Naive thymus-derived CD8-positive, alpha-beta T cell (primary cell): ENCODE data around the gene PCDHB6. TPM values are rescaled to one million over a fixed set of nuclear protein-coding genes. Genes with fewer than 3 reads are reported as not detected.
"Not testable (repeated sequence)": the region's sequence is repeated elsewhere in the genome, so short reads cannot be mapped to it uniquely, and the experiment has no call there.

ENCODE experiments used
- ATAC-seq, 2 donors: fragments of 150-1000 bp; cut with Tn5 transposase in 1 of 2; sonication (Bioruptor Pico), chemical (Tn5 transposase) in 1 of 2; 1 replicate in 1 of 2; 2 replicates in 1 of 2; pipeline ENCODE4 v1.10.0; 2021; ENCODE audit warnings: mild to moderate bottlenecking in 2 of 2, moderate library complexity in 2 of 2
- POLR2A ChIA-PET: fragments of 350-600 bp; sonication (Branson Sonifier 250); formaldehyde crosslinking; loops from one replicate; lab custom pipeline; 2021; ENCODE audit warnings: antibody characterized with exemption; lab: Charles Lee
- DNase-seq, 10 donors: peaks; one replicate each; pipeline versions ENCODE4 v3.0.0 to v3.0.0-alpha.2; 2020 to 2022
- H3K27ac Mint-ChIP-seq, 10 donors: one replicate each; pipeline ENCODE4 v1.8.0; 2020 to 2022; ENCODE audit warnings: mild to moderate bottlenecking in 10 of 10, mixed read lengths in 10 of 10, moderate library complexity in 4 of 10, inconsistent platforms in 1 of 10
- H3K27me3 Mint-ChIP-seq, 5 donors: one replicate each; pipeline ENCODE4 v1.8.0; 2021 to 2022; ENCODE audit warnings: mixed read lengths in 5 of 5
- H3K36me3 Mint-ChIP-seq, 3 donors: one replicate each; pipeline ENCODE4 v1.8.0; 2020 to 2022; ENCODE audit warnings: mixed read lengths in 3 of 3, mild to moderate bottlenecking in 2 of 3, inconsistent platforms in 1 of 3
- H3K4me1 Mint-ChIP-seq, 4 donors: one replicate each; pipeline ENCODE4 v1.8.0; 2021 to 2022; ENCODE audit warnings: mixed read lengths in 4 of 4
- H3K4me3 Mint-ChIP-seq, 10 donors: one replicate each; pipeline ENCODE4 v1.8.0; 2020 to 2022; ENCODE audit warnings: mild to moderate bottlenecking in 10 of 10, mixed read lengths in 10 of 10, moderate library complexity in 6 of 10, inconsistent platforms in 1 of 10
- H3K9me3 Mint-ChIP-seq, 9 donors: one replicate each; pipeline ENCODE4 v1.8.0; 2020 to 2022; ENCODE audit warnings: mixed read lengths in 9 of 9, mild to moderate bottlenecking in 3 of 9, inconsistent platforms in 1 of 9, moderate library complexity in 1 of 9
- polyA plus RNA-seq, 3 donors: library from polyadenylated mRNA; unstranded; fragments of 300-500 nt; fragmentation: Illumina TruSeq; gene quantifications; one replicate each; pipeline ENCODE4 v1.2.3, GENCODE V29; 2021
- total RNA-seq, 8 experiments: library from RNA in 2 of 8; stranded (reverse) in 2 of 8; gene quantifications; one replicate each; pipeline ENCODE4 v1.2.3 and lab custom pipeline; 2021 to 2026

Gene PCDHB6
- total and polyA plus RNA-seq, 5 experiments from 2014 or later, result not detected

DNA sequence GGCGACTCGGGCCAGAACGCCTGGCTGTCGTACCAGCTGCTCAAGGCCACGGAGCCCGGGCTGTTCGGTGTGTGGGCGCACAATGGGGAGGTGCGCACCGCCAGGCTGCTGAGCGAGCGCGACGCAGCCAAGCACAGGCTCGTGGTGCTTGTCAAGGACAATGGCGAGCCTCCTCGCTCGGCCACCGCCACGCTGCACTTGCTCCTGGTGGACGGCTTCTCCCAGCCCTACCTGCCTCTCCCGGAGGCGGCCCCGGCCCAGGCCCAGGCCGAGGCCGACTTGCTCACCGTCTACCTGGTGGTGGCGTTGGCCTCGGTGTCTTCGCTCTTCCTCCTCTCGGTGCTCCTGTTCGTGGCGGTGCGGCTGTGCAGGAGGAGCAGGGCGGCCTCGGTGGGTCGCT lies 44.5 kb downstream of the PCDHB6 start:
- Mint-ChIP-seq H3K36me3 (peaks cover 18 to 63% (median 22%) of the 10 kb centered on the region in 3 donors), H3K9me3 (peaks cover 7 to 88% (median 56%) of the 10 kb centered on the region in 9 donors), H3K27me3 (peaks cover 26 to 75% (median 41%) of the 10 kb centered on the region in 5 donors)
- H3K4me3 Mint-ChIP-seq, ATAC-seq, H3K27ac Mint-ChIP-seq, H3K4me1 Mint-ChIP-seq, DNase-seq, POLR2A ChIA-PET: not testable (repeated sequence)

GRCh38 chr5:141196363-141196762 lies 46.5 kb downstream of the PCDHB6 start:
- POLR2A ChIA-PET, result no interaction called here
- ATAC-seq (no peak), DNase-seq (no peak)
- H3K4me1 Mint-ChIP-seq, result no peaks in the 10 kb centered on the region
- H3K36me3 Mint-ChIP-seq, result peaks cover 15 to 76% (median 18%) of the 10 kb centered on the region in 3 donors
- peaks cover 7 to 87% (median 64%) of the 10 kb centered on the region in 9 donors for H3K9me3 Mint-ChIP-seq
- peaks cover 26 to 75% (median 54%) of the 10 kb centered on the region in 5 donors for H3K27me3 Mint-ChIP-seq
- H3K4me3 Mint-ChIP-seq, result no peak overlapping the region
- no peak overlapping the region for H3K27ac Mint-ChIP-seq

- peaks cover 13 to 75% (median 44%) of the 10 kb centered on the region in 5 donors for H3K27me3 Mint-ChIP-seq
- H3K36me3 Mint-ChIP-seq, result peaks cover 5 to 54% (median 9%) of the 10 kb centered on the region in 3 donors
- POLR2A ChIA-PET, result no interaction called here
- peaks cover 5 to 87% (median 52%) of the 10 kb centered on the region in 9 donors for H3K9me3 Mint-ChIP-seq
- no peak within 1 kb of the TSS for H3K4me3 Mint-ChIP-seq
- H3K4me1 Mint-ChIP-seq, result no peaks in the 10 kb centered on the region
- ATAC-seq (no peak), DNase-seq (no peak)
- peak within 1 kb of the TSS in 1 of 10 donors; percentile 40 for H3K27ac Mint-ChIP-seq
Observed at GRCh38 chr5:141199359-141200235, 49.7 kb downstream of the PCDHB6 start, which contains the start of gene PCDHB11. Gene PCDHB11, plus strand, starts transcription at chr5:141199627. Its CDS starts 148 bp downstream, at chr5:141199775.

- Mint-ChIP-seq H3K9me3 (peaks cover 5 to 76% (median 45%) of the 10 kb centered on the region in 9 donors), H3K36me3 (peaks cover 5 to 45% (median 9%) of the 10 kb centered on the region in 3 donors)
- H3K27ac Mint-ChIP-seq, result not testable (repeated sequence)
Observed at GRCh38 chr5:141201126-141201525, 51.3 kb downstream of the PCDHB6 start.

DNA sequence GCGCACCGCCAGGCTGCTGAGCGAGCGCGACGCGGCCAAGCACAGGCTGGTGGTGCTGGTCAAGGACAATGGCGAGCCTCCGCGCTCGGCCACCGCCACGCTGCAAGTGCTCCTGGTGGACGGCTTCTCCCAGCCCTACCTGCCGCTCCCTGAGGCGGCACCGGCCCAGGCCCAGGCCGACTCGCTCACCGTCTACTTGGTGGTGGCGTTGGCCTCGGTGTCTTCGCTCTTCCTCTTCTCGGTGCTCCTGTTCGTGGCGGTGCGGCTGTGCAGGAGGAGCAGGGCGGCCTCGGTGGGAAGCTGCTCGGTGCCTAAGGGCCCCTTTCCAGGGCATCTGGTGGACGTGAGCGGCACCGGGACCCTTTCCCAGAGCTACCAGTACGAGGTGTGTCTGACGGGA lies 51.8 kb downstream of the PCDHB6 start:
- peaks cover 4 to 71% (median 40%) of the 10 kb centered on the region in 9 donors for H3K9me3 Mint-ChIP-seq
- POLR2A ChIA-PET, H3K4me3 Mint-ChIP-seq, ATAC-seq, DNase-seq, H3K27ac Mint-ChIP-seq, H3K4me1 Mint-ChIP-seq: not testable (repeated sequence)
- H3K36me3 Mint-ChIP-seq, result peaks cover 5 to 40% (median 9%) of the 10 kb centered on the region in 3 donors
- H3K27me3 Mint-ChIP-seq, result peaks cover 19 to 87% (median 48%) of the 10 kb centered on the region in 5 donors

More at GRCh38 chr5:141201126-141201525, 51.3 kb downstream of the PCDHB6 start:
- ATAC-seq, H3K4me1 Mint-ChIP-seq, DNase-seq, POLR2A ChIA-PET, H3K4me3 Mint-ChIP-seq: not testable (repeated sequence)
- H3K27me3 Mint-ChIP-seq, result peaks cover 15 to 87% (median 49%) of the 10 kb centered on the region in 5 donors

Other genes with a start within 250 kb of the PCDHB6 start
Only the 30 nearest of the 32 such genes appear.
- gene PCDHAC1, start 223.8 kb upstream of the PCDHB6 start, total RNA-seq, result not detected
- gene PCDHAC1, start 223.8 kb upstream of the PCDHB6 start, polyA plus RNA-seq, result not detected
- gene PCDHAC2, start 183.6 kb upstream of the PCDHB6 start, total RNA-seq, result not detected
- gene PCDHAC2, start 183.6 kb upstream of the PCDHB6 start, polyA plus RNA-seq, result not detected
- not detected for gene PCDHB1, start 98.7 kb upstream of the PCDHB6 start, total RNA-seq
- not detected for gene PCDHB1, start 98.7 kb upstream of the PCDHB6 start, polyA plus RNA-seq
- gene PCDHB2, start 55.4 kb upstream of the PCDHB6 start, total RNA-seq, result not detected
- gene PCDHB2, start 55.4 kb upstream of the PCDHB6 start, polyA plus RNA-seq, result under 1 TPM in 1 of 3 donors, not detected in 2; 0.25 TPM
- not detected for gene PCDHB3, start 49.6 kb upstream of the PCDHB6 start, total RNA-seq
- gene PCDHB3, start 49.6 kb upstream of the PCDHB6 start, polyA plus RNA-seq, result not detected
- not detected for gene PCDHB4, start 28.2 kb upstream of the PCDHB6 start, total RNA-seq
- gene PCDHB4, start 28.2 kb upstream of the PCDHB6 start, polyA plus RNA-seq, result not detected
- under 1 TPM in 1 of 2 experiments, not detected in 1; 0.18 TPM for gene PCDHB5, start 14.9 kb upstream of the PCDHB6 start, total RNA-seq
- gene PCDHB5, start 14.9 kb upstream of the PCDHB6 start, polyA plus RNA-seq, result not detected
- gene PCDHB7, start 22.6 kb downstream of the PCDHB6 start, total RNA-seq, result not detected
- gene PCDHB7, start 22.6 kb downstream of the PCDHB6 start, polyA plus RNA-seq, result not detected
- gene PCDHB8, start 27.7 kb downstream of the PCDHB6 start, total RNA-seq, result not detected
- not detected for gene PCDHB8, start 27.7 kb downstream of the PCDHB6 start, polyA plus RNA-seq
- not detected for gene PCDHB16, start 32.3 kb downstream of the PCDHB6 start, total RNA-seq
- not detected for gene PCDHB16, start 32.3 kb downstream of the PCDHB6 start, polyA plus RNA-seq
- gene PCDHB9, start 37.1 kb downstream of the PCDHB6 start, total RNA-seq, result not detected
- gene PCDHB9, start 37.1 kb downstream of the PCDHB6 start, polyA plus RNA-seq, result not detected
- not detected for gene PCDHB10, start 42.3 kb downstream of the PCDHB6 start, total RNA-seq
- gene PCDHB10, start 42.3 kb downstream of the PCDHB6 start, polyA plus RNA-seq, result not detected
- not detected for gene PCDHB11, start 49.6 kb downstream of the PCDHB6 start, total RNA-seq
- gene PCDHB11, start 49.6 kb downstream of the PCDHB6 start, polyA plus RNA-seq, result not detected
- gene PCDHB12, start 58.7 kb downstream of the PCDHB6 start, total RNA-seq, result not detected
- gene PCDHB12, start 58.7 kb downstream of the PCDHB6 start, polyA plus RNA-seq, result not detected
- not detected for gene PCDHB13, start 63.9 kb downstream of the PCDHB6 start, total RNA-seq
- not detected for gene PCDHB13, start 63.9 kb downstream of the PCDHB6 start, polyA plus RNA-seq
- not detected for gene PCDHB14, start 73.3 kb downstream of the PCDHB6 start, total RNA-seq
- not detected for gene PCDHB14, start 73.3 kb downstream of the PCDHB6 start, polyA plus RNA-seq
- gene PCDHB15, start 95.3 kb downstream of the PCDHB6 start, total RNA-seq, result not detected
- gene PCDHB15, start 95.3 kb downstream of the PCDHB6 start, polyA plus RNA-seq, result not detected
- 1 to 10 TPM; 2.1 to 2.5 TPM for gene SLC25A2, start 154.0 kb downstream of the PCDHB6 start, total RNA-seq
- gene SLC25A2, start 154.0 kb downstream of the PCDHB6 start, polyA plus RNA-seq, result not detected
- gene TAF7, start 170.7 kb downstream of the PCDHB6 start, total RNA-seq, result 100 to 1,000 TPM; 139 to 141 TPM
- 100 to 1,000 TPM; 206 to 230 (median 230) TPM for gene TAF7, start 170.7 kb downstream of the PCDHB6 start, polyA plus RNA-seq
- under 1 TPM; 0.38 to 0.52 TPM for gene PCDHGA1, start 180.5 kb downstream of the PCDHB6 start, total RNA-seq
- gene PCDHGA1, start 180.5 kb downstream of the PCDHB6 start, polyA plus RNA-seq, result not detected
- gene PCDHGA2, start 188.7 kb downstream of the PCDHB6 start, total RNA-seq, result under 1 TPM; 0.16 to 0.18 TPM
- not detected for gene PCDHGA2, start 188.7 kb downstream of the PCDHB6 start, polyA plus RNA-seq
- not detected for gene PCDHGA3, start 193.8 kb downstream of the PCDHB6 start, total RNA-seq
- gene PCDHGA3, start 193.8 kb downstream of the PCDHB6 start, polyA plus RNA-seq, result under 1 TPM in 1 of 3 donors, not detected in 2; 0.06 TPM
- under 1 TPM in 1 of 2 experiments, not detected in 1; 0.19 TPM for gene PCDHGB1, start 200.0 kb downstream of the PCDHB6 start, total RNA-seq
- not detected for gene PCDHGB1, start 200.0 kb downstream of the PCDHB6 start, polyA plus RNA-seq
- under 1 TPM; 0.11 to 0.34 TPM for gene PCDHGA4, start 205.0 kb downstream of the PCDHB6 start, total RNA-seq
- not detected for gene PCDHGA4, start 205.0 kb downstream of the PCDHB6 start, polyA plus RNA-seq
- under 1 TPM; 0.47 to 0.81 TPM for gene PCDHGB2, start 209.9 kb downstream of the PCDHB6 start, total RNA-seq
- gene PCDHGB2, start 209.9 kb downstream of the PCDHB6 start, polyA plus RNA-seq, result under 1 TPM in 1 of 3 donors, not detected in 2; 0.06 TPM
- under 1 TPM; 0.13 to 0.30 TPM for gene PCDHGA5, start 214.1 kb downstream of the PCDHB6 start, total RNA-seq
- not detected for gene PCDHGA5, start 214.1 kb downstream of the PCDHB6 start, polyA plus RNA-seq
- gene PCDHGB3, start 220.2 kb downstream of the PCDHB6 start, total RNA-seq, result under 1 TPM; 0.55 to 0.71 TPM
- gene PCDHGB3, start 220.2 kb downstream of the PCDHB6 start, polyA plus RNA-seq, result under 1 TPM in 2 of 3 donors, not detected in 1; 0.10 to 0.22 TPM
- gene PCDHGA6, start 223.8 kb downstream of the PCDHB6 start, total RNA-seq, result under 1 TPM; 0.60 to 0.68 TPM
- under 1 TPM in 1 of 3 donors, not detected in 2; 0.05 TPM for gene PCDHGA6, start 223.8 kb downstream of the PCDHB6 start, polyA plus RNA-seq
- gene PCDHGA7, start 232.7 kb downstream of the PCDHB6 start, total RNA-seq, result under 1 TPM; 0.33 to 0.42 TPM
- gene PCDHGA7, start 232.7 kb downstream of the PCDHB6 start, polyA plus RNA-seq, result not detected
- under 1 TPM; 0.13 to 0.25 TPM for gene PCDHGB4, start 237.6 kb downstream of the PCDHB6 start, total RNA-seq
- gene PCDHGB4, start 237.6 kb downstream of the PCDHB6 start, polyA plus RNA-seq, result under 1 TPM in 1 of 3 donors, not detected in 2; 0.23 TPM